ENCODE measurements around the gene SEMA5A. TPM values are rescaled to one million over a fixed set of nuclear protein-coding genes. Genes with fewer than 3 reads are reported as not detected.

Gene SEMA5A
- total RNA-seq, 1 donor from 2014 or later: 11.9 TPM

GRCh38 chr5:9338796-9339195, 207.1 kb downstream of the SEMA5A start:
- H3F3A ChIP-seq (ENCODE audit: low read depth): no peaks in the 10 kb centered on the region
- TF ChIP-seq EZH2 (IDR thresholded peaks at IDR 0.05) (no peak), CTCF (IDR thresholded peaks at IDR 0.05) (no peak), EZH2phosphoT487 (IDR thresholded peaks at IDR 0.05) (no peak)
- H3K4me2 ChIP-seq: no peak overlapping the region
- H3K9me3 Mint-ChIP-seq: no peaks in the 10 kb centered on the region
- H3K27ac Mint-ChIP-seq: no peak overlapping the region
- H3K4me3 Mint-ChIP-seq: no peak overlapping the region
- DNase-seq (ENCODE audit: low spot score): no peak
- no peaks in the 10 kb centered on the region for H3K4me1 Mint-ChIP-seq
- H3K79me2 ChIP-seq (ENCODE audit: low read depth): no peaks in the 10 kb centered on the region
- H4K20me1 ChIP-seq (ENCODE audit: low read depth): no peaks in the 10 kb centered on the region
- H3K4me1 ChIP-seq: no peaks in the 10 kb centered on the region
- no peaks in the 10 kb centered on the region for H3K9me3 ChIP-seq (ENCODE audit: low read depth)
- no peaks in the 10 kb centered on the region for H3K36me3 Mint-ChIP-seq
- no peak overlapping the region for H3K27ac ChIP-seq
- no peaks in the 10 kb centered on the region for H3K27me3 Mint-ChIP-seq (ENCODE audit: insufficient read depth, low read depth)
- H2AFZ ChIP-seq (replicated peaks): no peak overlapping the region
- H3K9ac ChIP-seq: no peak overlapping the region
- no peaks in the 10 kb centered on the region for H3K36me3 ChIP-seq
- H3K4me3 ChIP-seq: no peak overlapping the region
- no peaks in the 10 kb centered on the region for H3K27me3 ChIP-seq

- Histone ChIP-seq H3K27me3 (no peaks in the 10 kb centered on the region), H4K20me1 (ENCODE audit: low read depth) (no peaks in the 10 kb centered on the region), H3K27ac (no peak overlapping the region), H3K9ac (no peak overlapping the region), H3K9me3 (ENCODE audit: low read depth) (no peaks in the 10 kb centered on the region), H3K4me3 (no peak overlapping the region), H2AFZ (replicated peaks) (no peak overlapping the region), H3F3A (ENCODE audit: low read depth) (no peaks in the 10 kb centered on the region), H3K79me2 (ENCODE audit: low read depth) (no peaks in the 10 kb centered on the region), H3K4me2 (no peak overlapping the region), H3K4me1 (no peaks in the 10 kb centered on the region), H3K36me3 (no peaks in the 10 kb centered on the region)
- H3K9me3 Mint-ChIP-seq: no peaks in the 10 kb centered on the region
- no peaks in the 10 kb centered on the region for H3K27me3 Mint-ChIP-seq (ENCODE audit: insufficient read depth, low read depth)
- no peak overlapping the region for H3K27ac Mint-ChIP-seq
- DNase-seq (ENCODE audit: low spot score): no peak
- H3K4me1 Mint-ChIP-seq: no peaks in the 10 kb centered on the region
- no peak overlapping the region for H3K4me3 Mint-ChIP-seq
- no peaks in the 10 kb centered on the region for H3K36me3 Mint-ChIP-seq
- TF ChIP-seq EZH2phosphoT487 (IDR thresholded peaks at IDR 0.05) (no peak), CTCF (IDR thresholded peaks at IDR 0.05) (no peak), EZH2 (IDR thresholded peaks at IDR 0.05) (no peak)
Measured at GRCh38 chr5:9337928-9338595, 207.8 kb downstream of the SEMA5A start.

- no peak overlapping the region for H3K9ac ChIP-seq
- H3K4me1 ChIP-seq: no peaks in the 10 kb centered on the region
- no peaks in the 10 kb centered on the region for H3F3A ChIP-seq (ENCODE audit: low read depth)
- no peaks in the 10 kb centered on the region for H3K4me1 Mint-ChIP-seq
- no peaks in the 10 kb centered on the region for H4K20me1 ChIP-seq (ENCODE audit: low read depth)
- no peak overlapping the region for H3K27ac Mint-ChIP-seq
- TF ChIP-seq CTCF (IDR thresholded peaks at IDR 0.05): no peak
- TF ChIP-seq EZH2 (IDR thresholded peaks at IDR 0.05): no peak
- no peak overlapping the region for H3K4me2 ChIP-seq
- H3K4me3 ChIP-seq: no peak overlapping the region
- no peaks in the 10 kb centered on the region for H3K9me3 Mint-ChIP-seq
- H3K9me3 ChIP-seq (ENCODE audit: low read depth): no peaks in the 10 kb centered on the region
- H3K36me3 Mint-ChIP-seq: no peaks in the 10 kb centered on the region
- no peak overlapping the region for H3K27ac ChIP-seq
- no peak overlapping the region for H3K4me3 Mint-ChIP-seq
- H3K79me2 ChIP-seq (ENCODE audit: low read depth): no peaks in the 10 kb centered on the region
- no peak for DNase-seq (ENCODE audit: low spot score)
- no peak overlapping the region for H2AFZ ChIP-seq (replicated peaks)
- H3K27me3 ChIP-seq: no peaks in the 10 kb centered on the region
- no peaks in the 10 kb centered on the region for H3K36me3 ChIP-seq
- H3K27me3 Mint-ChIP-seq (ENCODE audit: insufficient read depth, low read depth): no peaks in the 10 kb centered on the region
Measured at GRCh38 chr5:9335754-9336495, 209.9 kb downstream of the SEMA5A start.
